K562 treated with DMSO at 1 percent for 4 hours (cell line): ENCODE results near the gene KRTAP4-11. TPM values are rescaled to one million over a fixed set of nuclear protein-coding genes. Genes with fewer than 3 reads are reported as not detected.

Source experiments
- total RNA-seq: library from RNA; unstranded; fragments of 300-600 nt; gene quantifications from 2 replicates; pipeline ENCODE4 v1.2.3, GENCODE V29; 2022; ENCODE audit not compliant: insufficient read depth

KRTAP4-11 gene
- total RNA-seq, result not detected in 2 replicates

GRCh38 chr17:41117846-41118386 is at the start of gene KRTAP4-11:
KRTAP4-11 (minus strand) TSS chr17:41118373; CDS start chr17:41118315, 58 bp downstream.

GRCh38 chr17:41160648-41161047 is 42.5 kb upstream of the KRTAP4-11 start, which contains the start of gene KRTAP4-4:
KRTAP4-4 (minus strand) TSS chr17:41160748; CDS start chr17:41160691, 57 bp downstream.

GRCh38 chr17:41149652-41149985 is 31.4 kb upstream of the KRTAP4-11 start, which contains the start of gene KRTAP4-5:
KRTAP4-5 (minus strand) TSS chr17:41149825; CDS start chr17:41149767, 58 bp downstream.

GRCh38 chr17:41140360-41141131 is 22.4 kb upstream of the KRTAP4-11 start, which contains the start of gene KRTAP4-6:
KRTAP4-6 (minus strand) TSS chr17:41140544; CDS start chr17:41140487, 57 bp downstream.

GRCh38 chr17:41123991-41124371 is 5.8 kb upstream of the KRTAP4-11 start, which contains the start of gene KRTAP4-12:
KRTAP4-12 (minus strand) TSS chr17:41124182; CDS start chr17:41124122, 60 bp downstream.

GRCh38 chr17:41105347-41105746 is 12.8 kb downstream of the KRTAP4-11 start, which contains the start of gene KRTAP4-9:
KRTAP4-9 (plus strand) TSS chr17:41105389; CDS start chr17:41105389, 0 bp downstream.

GRCh38 chr17:41101586-41102259 is 16.4 kb downstream of the KRTAP4-11 start, which contains the start of gene KRTAP4-16:
KRTAP4-16 (minus strand) TSS chr17:41102209; CDS start chr17:41102209, 0 bp downstream.

GRCh38 chr17:41098042-41098441 is 20.1 kb downstream of the KRTAP4-11 start, which contains the start of gene KRTAP4-8:
KRTAP4-8 (minus strand) TSS chr17:41098142; CDS start chr17:41098084, 58 bp downstream.

GRCh38 chr17:41084100-41084856 is 33.9 kb downstream of the KRTAP4-11 start, which contains the start of gene KRTAP4-7:
KRTAP4-7 (plus strand) TSS chr17:41084150; CDS start chr17:41084207, 57 bp downstream.

Other genes with a start within 250 kb of the KRTAP4-11 start
- not detected in 2 replicates for gene KRT20, start 233.1 kb downstream of the KRTAP4-11 start, total RNA-seq
- gene KRT23, start 180.7 kb downstream of the KRTAP4-11 start, total RNA-seq, result not detected in 2 replicates
- not detected in 2 replicates for gene KRT39, start 151.4 kb downstream of the KRTAP4-11 start, total RNA-seq
- not detected in 2 replicates for gene KRT40, start 134.0 kb downstream of the KRTAP4-11 start, total RNA-seq
- gene KRTAP3-3, start 124.2 kb downstream of the KRTAP4-11 start, total RNA-seq, result not detected in 2 replicates
- not detected in 2 replicates for gene KRTAP3-2, start 118.5 kb downstream of the KRTAP4-11 start, total RNA-seq
- not detected in 2 replicates for gene KRTAP3-1, start 109.2 kb downstream of the KRTAP4-11 start, total RNA-seq
- gene KRTAP1-5, start 91.2 kb downstream of the KRTAP4-11 start, total RNA-seq, result not detected in 2 replicates
- gene KRTAP1-4, start 88.2 kb downstream of the KRTAP4-11 start, total RNA-seq, result not detected in 2 replicates
- not detected in 2 replicates for gene KRTAP1-3, start 83.5 kb downstream of the KRTAP4-11 start, total RNA-seq
- gene KRTAP1-1, start 76.9 kb downstream of the KRTAP4-11 start, total RNA-seq, result not detected in 2 replicates
- gene KRTAP2-1, start 71.1 kb downstream of the KRTAP4-11 start, total RNA-seq, result not detected in 2 replicates
- gene KRTAP2-2, start 63.1 kb downstream of the KRTAP4-11 start, total RNA-seq, result not detected in 2 replicates
- gene KRTAP2-3, start 58.3 kb downstream of the KRTAP4-11 start, total RNA-seq, result not detected in 2 replicates
- gene KRTAP2-4, start 52.5 kb downstream of the KRTAP4-11 start, total RNA-seq, result not detected in 2 replicates
- gene KRTAP4-7, start 34.2 kb downstream of the KRTAP4-11 start, total RNA-seq, result not detected in 2 replicates
- not detected in 2 replicates for gene KRTAP4-8, start 20.2 kb downstream of the KRTAP4-11 start, total RNA-seq
- not detected in 2 replicates for gene KRTAP4-16, start 16.2 kb downstream of the KRTAP4-11 start, total RNA-seq
- not detected in 2 replicates for gene KRTAP4-9, start 13.0 kb downstream of the KRTAP4-11 start, total RNA-seq
- gene KRTAP4-12, start 5.8 kb upstream of the KRTAP4-11 start, total RNA-seq, result not detected in 2 replicates
- gene KRTAP4-6, start 22.2 kb upstream of the KRTAP4-11 start, total RNA-seq, result not detected in 2 replicates
- not detected in 2 replicates for gene KRTAP4-5, start 31.5 kb upstream of the KRTAP4-11 start, total RNA-seq
- gene KRTAP4-4, start 42.4 kb upstream of the KRTAP4-11 start, total RNA-seq, result not detected in 2 replicates
- gene KRTAP4-3, start 49.8 kb upstream of the KRTAP4-11 start, total RNA-seq, result not detected in 2 replicates
- not detected in 2 replicates for gene KRTAP4-2, start 59.8 kb upstream of the KRTAP4-11 start, total RNA-seq
- not detected in 2 replicates for gene KRTAP4-1, start 66.5 kb upstream of the KRTAP4-11 start, total RNA-seq
- not detected in 2 replicates for gene KRTAP9-1, start 71.5 kb upstream of the KRTAP4-11 start, total RNA-seq
- not detected in 2 replicates for gene KRTAP9-2, start 108.3 kb upstream of the KRTAP4-11 start, total RNA-seq
- not detected in 2 replicates for gene KRTAP9-3, start 114.1 kb upstream of the KRTAP4-11 start, total RNA-seq
- gene KRTAP9-8, start 119.6 kb upstream of the KRTAP4-11 start, total RNA-seq, result not detected in 2 replicates
- not detected in 2 replicates for gene KRTAP9-4, start 131.3 kb upstream of the KRTAP4-11 start, total RNA-seq
- not detected in 2 replicates for gene KRTAP9-9, start 137.0 kb upstream of the KRTAP4-11 start, total RNA-seq
- gene KRTAP9-6, start 147.0 kb upstream of the KRTAP4-11 start, total RNA-seq, result not detected in 2 replicates
- not detected in 2 replicates for gene KRTAP9-7, start 157.3 kb upstream of the KRTAP4-11 start, total RNA-seq
- gene KRTAP29-1, start 184.5 kb upstream of the KRTAP4-11 start, total RNA-seq, result not detected in 2 replicates
- gene KRTAP16-1, start 190.9 kb upstream of the KRTAP4-11 start, total RNA-seq, result not detected in 2 replicates
- gene KRTAP17-1, start 197.3 kb upstream of the KRTAP4-11 start, total RNA-seq, result not detected in 2 replicates
- gene KRT33A, start 232.5 kb upstream of the KRTAP4-11 start, total RNA-seq, result not detected in 2 replicates